K562 (cell line): ENCODE results near the gene RMND5B. TPM values are rescaled to one million over a fixed set of nuclear protein-coding genes. Genes with fewer than 3 reads are reported as not detected.

Experiments used
- CCAR2 ChIP-seq: fragments of 200-400 bp; formaldehyde crosslinking; IDR thresholded peaks from 2 replicates; pipeline ENCODE4 v1.6.1; 2017; ENCODE audit warnings: mild to moderate bottlenecking, low read depth, low read length
- EWSR1 ChIP-seq: fragments of 450-650 bp; IDR thresholded peaks from 2 replicates; pipeline ENCODE4 v1.6.1; 2018; ENCODE audit warnings: borderline replicate concordance, mild to moderate bottlenecking, low read depth, moderate library complexity; ENCODE audit not compliant: partially characterized antibody
- GABPA ChIP-seq: fragments of 200-800 bp; sonication (Bioruptor generic); conservative IDR thresholded peaks from 2 replicates; pipeline ENCODE4 v1.6.1; 2016; ENCODE audit warnings: low read depth, missing genetic modification characterization, missing compliant biosample characterization
- KLF6 ChIP-seq: fragments of 250-450 bp; sonication (Bioruptor Pico); IDR thresholded peaks from 2 replicates; pipeline ENCODE4 v1.4.0; 2020; ENCODE audit warnings: mild to moderate bottlenecking, moderate library complexity, borderline replicate concordance
- MYBL2 ChIP-seq, 2 experiments: fragments of 450-650 bp in 1 of 2; sonication (generic) in 1 of 2; formaldehyde crosslinking in 1 of 2; IDR thresholded peaks; 2 replicates each; pipeline versions ENCODE4 v1.6.1 to v1.8.1; 2017 to 2022; ENCODE audit warnings: borderline replicate concordance in 1 of 2, inconsistent platforms in 1 of 2, low read depth in 1 of 2, mild to moderate bottlenecking in 1 of 2, missing genetic modification reagents in 1 of 2, moderate library complexity in 1 of 2
- NFATC3 ChIP-seq: fragments of 450-650 bp; IDR thresholded peaks from 2 replicates; pipeline ENCODE4 v1.6.1; 2017; ENCODE audit warnings: mild to moderate bottlenecking
- POLR2AphosphoS5 ChIP-seq: IDR thresholded peaks from 2 replicates; pipeline ENCODE4 v1.6.1; 2011; ENCODE audit warnings: mild to moderate bottlenecking, low read depth, low read length, moderate library complexity; ENCODE audit not compliant: control insufficient read depth, insufficient read depth
- PTRF ChIP-seq: fragments of 450-650 bp; IDR thresholded peaks from 2 replicates; pipeline ENCODE4 v1.6.1; 2016; ENCODE audit warnings: mild to moderate bottlenecking, missing genetic modification characterization, missing compliant biosample characterization
- TARDBP ChIP-seq: fragments of 450-650 bp; IDR thresholded peaks from 2 replicates; pipeline ENCODE4 v1.6.1; 2016
- YBX1 ChIP-seq: fragments of 450-650 bp; IDR thresholded peaks from 2 replicates; pipeline ENCODE4 v1.7.1; 2016; ENCODE audit warnings: mild to moderate bottlenecking
- ZNF184 ChIP-seq: sonication (generic); formaldehyde crosslinking; IDR thresholded peaks from 2 replicates; pipeline ENCODE4 v1.5.0; 2020; ENCODE audit warnings: missing genetic modification reagents
- ZNF280B ChIP-seq: fragments of 250-450 bp; sonication (Bioruptor Pico); IDR thresholded peaks from 2 replicates; pipeline ENCODE4 v1.5.1; 2021; ENCODE audit warnings: mild to moderate bottlenecking
- ZNF76 ChIP-seq: fragments of 250-450 bp; sonication (Bioruptor Pico); IDR thresholded peaks from 2 replicates; pipeline ENCODE4 v1.4.0; 2020; ENCODE audit warnings: mild to moderate bottlenecking, moderate library complexity, borderline replicate concordance
- ZSCAN32 ChIP-seq: fragments of 450-650 bp; formaldehyde crosslinking; IDR thresholded peaks from 2 replicates; pipeline ENCODE4 v1.4.0; 2020; ENCODE audit warnings: mild to moderate bottlenecking, moderate library complexity
- polyA plus RNA-seq, 8 experiments: library from polyadenylated mRNA; depleted of rRNA in 4 of 8; stranded (reverse) in 5 of 8; unstranded in 3 of 8; fragments of >200 nt; fragmentation: Nextera tagmentation in 2 of 8; fragmentation: Illumina TruSeq in 1 of 8; extraction: Ambion mirVana in 2 of 8; extraction: Trizol in 1 of 8; gene quantifications; 2 replicates each; pipeline versions ENCODE4 v1.2.1 to v1.2.3, GENCODE V29; 2011 to 2014; ENCODE audit warnings: inconsistent platforms in 1 of 8, missing spikeins in 1 of 8
- total RNA-seq, 7 experiments: library from RNA; depleted of rRNA in 6 of 7; stranded (reverse); fragments of >200 nt in 6 of 7; fragmentation: Illumina TruSeq in 2 of 7; extraction: Trizol in 2 of 7; gene quantifications; 2 replicates each; pipeline versions ENCODE4 v1.2.1 to v1.2.3, GENCODE V29; 2011 to 2021; ENCODE audit warnings: low replicate concordance in 1 of 7
- TF ChIP-seq, protein P1 (sequence below): fragments of 250-450 bp; sonication (Bioruptor Pico); IDR thresholded peaks from 2 replicates; pipeline ENCODE4 v1.4.0; 2020; ENCODE audit warnings: mild to moderate bottlenecking, moderate library complexity
- TF ChIP-seq, protein P2 (sequence below): sonication (generic); formaldehyde crosslinking; IDR thresholded peaks from 2 replicates; pipeline ENCODE4 v1.8.1; 2022; ENCODE audit warnings: missing genetic modification reagents
- TF ChIP-seq, protein P3 (sequence below): fragments of 450-650 bp; IDR thresholded peaks from 2 replicates; pipeline ENCODE4 v1.6.1; 2016; ENCODE audit warnings: mild to moderate bottlenecking
- TF ChIP-seq, protein P4 (sequence below), 2 experiments: fragments of 200-800 bp in 1 of 2; sonication (Bioruptor generic) in 1 of 2; sonication (generic) in 1 of 2; formaldehyde crosslinking in 1 of 2; IDR thresholded peaks in 1 of 2; conservative IDR thresholded peaks in 1 of 2; 2 replicates each; pipeline versions ENCODE4 v1.5.0 to v1.6.1; 2016 to 2020; ENCODE audit warnings: missing compliant biosample characterization in 1 of 2, missing genetic modification characterization in 1 of 2, missing genetic modification reagents in 1 of 2

Gene RMND5B
- total and polyA plus RNA-seq, 9 of the 15 experiments (the other 6 are each of a cell fraction or from before 2014, with no cell fraction given): 2.6 to 57.0 (median 28.3) TPM

- peak; percentile 25; the same call in 1 of the 2 replicates for TF ChIP-seq KLF6 (CRISPR knock-in tag)
- TF ChIP-seq PTRF (tag): no peak
- TF ChIP-seq, protein P1, sequence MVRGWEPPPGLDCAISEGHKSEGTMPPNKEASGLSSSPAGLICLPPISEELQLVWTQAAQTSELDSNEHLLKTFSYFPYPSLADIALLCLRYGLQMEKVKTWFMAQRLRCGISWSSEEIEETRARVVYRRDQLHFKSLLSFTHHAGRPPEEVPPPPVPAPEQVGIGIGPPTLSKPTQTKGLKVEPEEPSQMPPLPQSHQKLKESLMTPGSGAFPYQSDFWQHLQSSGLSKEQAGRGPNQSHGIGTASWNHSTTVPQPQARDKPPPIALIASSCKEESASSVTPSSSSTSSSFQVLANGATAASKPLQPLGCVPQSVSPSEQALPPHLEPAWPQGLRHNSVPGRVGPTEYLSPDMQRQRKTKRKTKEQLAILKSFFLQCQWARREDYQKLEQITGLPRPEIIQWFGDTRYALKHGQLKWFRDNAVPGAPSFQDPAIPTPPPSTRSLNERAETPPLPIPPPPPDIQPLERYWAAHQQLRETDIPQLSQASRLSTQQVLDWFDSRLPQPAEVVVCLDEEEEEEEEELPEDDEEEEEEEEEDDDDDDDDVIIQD (CRISPR knock-in tag): no peak
- no peak for TF ChIP-seq MYBL2 (IDR thresholded peaks at IDR 0.05; ENCODE audit: low read depth)
- TF ChIP-seq MYBL2 (CRISPR knock-in tag; IDR thresholded peaks at IDR 0.05; ENCODE audit: borderline replicate concordance): no peak
- TF ChIP-seq, protein P2, sequence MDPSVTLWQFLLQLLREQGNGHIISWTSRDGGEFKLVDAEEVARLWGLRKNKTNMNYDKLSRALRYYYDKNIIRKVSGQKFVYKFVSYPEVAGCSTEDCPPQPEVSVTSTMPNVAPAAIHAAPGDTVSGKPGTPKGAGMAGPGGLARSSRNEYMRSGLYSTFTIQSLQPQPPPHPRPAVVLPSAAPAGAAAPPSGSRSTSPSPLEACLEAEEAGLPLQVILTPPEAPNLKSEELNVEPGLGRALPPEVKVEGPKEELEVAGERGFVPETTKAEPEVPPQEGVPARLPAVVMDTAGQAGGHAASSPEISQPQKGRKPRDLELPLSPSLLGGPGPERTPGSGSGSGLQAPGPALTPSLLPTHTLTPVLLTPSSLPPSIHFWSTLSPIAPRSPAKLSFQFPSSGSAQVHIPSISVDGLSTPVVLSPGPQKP (CRISPR knock-in tag): no peak
- TF ChIP-seq ZNF76: no peak
- TF ChIP-seq EWSR1: no peak
- TF ChIP-seq POLR2AphosphoS5: peak; percentile 69
- TF ChIP-seq YBX1: no peak
- no peak for TF ChIP-seq ZNF184
- TF ChIP-seq, protein P3, sequence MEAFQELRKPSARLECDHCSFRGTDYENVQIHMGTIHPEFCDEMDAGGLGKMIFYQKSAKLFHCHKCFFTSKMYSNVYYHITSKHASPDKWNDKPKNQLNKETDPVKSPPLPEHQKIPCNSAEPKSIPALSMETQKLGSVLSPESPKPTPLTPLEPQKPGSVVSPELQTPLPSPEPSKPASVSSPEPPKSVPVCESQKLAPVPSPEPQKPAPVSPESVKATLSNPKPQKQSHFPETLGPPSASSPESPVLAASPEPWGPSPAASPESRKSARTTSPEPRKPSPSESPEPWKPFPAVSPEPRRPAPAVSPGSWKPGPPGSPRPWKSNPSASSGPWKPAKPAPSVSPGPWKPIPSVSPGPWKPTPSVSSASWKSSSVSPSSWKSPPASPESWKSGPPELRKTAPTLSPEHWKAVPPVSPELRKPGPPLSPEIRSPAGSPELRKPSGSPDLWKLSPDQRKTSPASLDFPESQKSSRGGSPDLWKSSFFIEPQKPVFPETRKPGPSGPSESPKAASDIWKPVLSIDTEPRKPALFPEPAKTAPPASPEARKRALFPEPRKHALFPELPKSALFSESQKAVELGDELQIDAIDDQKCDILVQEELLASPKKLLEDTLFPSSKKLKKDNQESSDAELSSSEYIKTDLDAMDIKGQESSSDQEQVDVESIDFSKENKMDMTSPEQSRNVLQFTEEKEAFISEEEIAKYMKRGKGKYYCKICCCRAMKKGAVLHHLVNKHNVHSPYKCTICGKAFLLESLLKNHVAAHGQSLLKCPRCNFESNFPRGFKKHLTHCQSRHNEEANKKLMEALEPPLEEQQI: no peak
- peak; percentile 96 for TF ChIP-seq GABPA (tag)
- TF ChIP-seq TARDBP: no peak
- no peak for TF ChIP-seq ZNF280B
- no peak for TF ChIP-seq CCAR2
- no peak for TF ChIP-seq NFATC3
- TF ChIP-seq, protein P4, sequence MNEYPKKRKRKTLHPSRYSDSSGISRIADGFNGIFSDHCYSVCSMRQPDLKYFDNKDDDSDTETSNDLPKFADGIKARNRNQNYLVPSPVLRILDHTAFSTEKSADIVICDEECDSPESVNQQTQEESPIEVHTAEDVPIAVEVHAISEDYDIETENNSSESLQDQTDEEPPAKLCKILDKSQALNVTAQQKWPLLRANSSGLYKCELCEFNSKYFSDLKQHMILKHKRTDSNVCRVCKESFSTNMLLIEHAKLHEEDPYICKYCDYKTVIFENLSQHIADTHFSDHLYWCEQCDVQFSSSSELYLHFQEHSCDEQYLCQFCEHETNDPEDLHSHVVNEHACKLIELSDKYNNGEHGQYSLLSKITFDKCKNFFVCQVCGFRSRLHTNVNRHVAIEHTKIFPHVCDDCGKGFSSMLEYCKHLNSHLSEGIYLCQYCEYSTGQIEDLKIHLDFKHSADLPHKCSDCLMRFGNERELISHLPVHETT (CRISPR knock-in tag; conservative IDR thresholded peaks at IDR 0.05 in 1 of 2, IDR thresholded peaks at IDR 0.05 in 1 of 2): peak in 1 of 2 experiments; percentile 95; a peak in 2 of 4 replicates
- TF ChIP-seq ZSCAN32 (CRISPR knock-in tag): no peak
Observed at GRCh38 chr5:178130576-178131445, at the start of gene RMND5B (continued).
